ENCODE results near the gene AQP6. TPM values are rescaled to one million over a fixed set of nuclear protein-coding genes. Genes with fewer than 3 reads are reported as not detected.

Gene AQP6
- total and polyA plus RNA-seq, 8 donors: 0.06 to 0.31 (median 0.14) TPM; not detected in 4

DNA sequence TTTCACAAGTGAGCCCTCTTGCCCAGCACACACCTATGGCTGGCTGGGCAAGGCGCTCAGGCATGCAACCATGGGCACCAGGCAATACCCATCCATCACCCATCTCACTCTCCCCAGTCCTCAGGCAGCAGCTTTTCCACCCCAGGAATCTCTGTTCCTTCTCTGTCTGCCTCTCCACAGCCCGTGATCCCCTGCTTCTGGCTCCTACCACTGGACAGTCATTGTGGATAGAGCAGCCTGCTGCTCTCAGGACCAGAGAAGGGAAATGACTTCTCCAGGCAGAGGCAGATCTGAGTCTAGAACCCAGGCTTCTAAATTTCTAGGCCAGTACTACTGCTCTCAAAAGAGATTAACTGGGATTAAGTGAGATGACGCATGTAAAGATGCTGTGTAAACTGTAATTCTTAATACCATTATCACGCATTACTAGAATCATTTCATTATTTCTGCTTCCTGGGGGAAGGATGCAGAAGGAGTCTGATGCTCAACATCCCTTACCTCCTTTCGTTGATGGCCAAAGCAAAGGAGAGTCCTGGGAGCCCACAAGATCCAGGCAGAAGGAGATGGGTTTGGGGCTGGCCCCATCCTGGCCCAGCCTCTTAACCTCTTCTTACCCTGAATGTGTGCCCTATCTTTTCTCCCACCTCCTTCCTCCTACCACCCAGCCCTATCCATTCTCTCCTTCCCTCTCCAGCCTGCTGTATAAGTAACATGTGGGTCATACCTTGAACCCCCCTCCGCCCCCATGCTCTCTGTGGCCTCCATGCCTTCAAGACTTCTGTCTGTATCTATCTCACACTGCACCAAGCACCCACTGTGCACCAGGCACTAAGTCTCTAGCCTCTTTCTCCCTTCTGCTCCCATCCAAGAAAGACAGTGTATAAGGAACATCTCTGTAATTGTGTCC is 15.8 kb upstream of the AQP6 start:
- Histone ChIP-seq H3K4me3 (no peak overlapping the region), H3K27ac (no peak overlapping the region), H3K36me3 (no peaks in the 10 kb centered on the region), H3K9me3 (no peaks in the 10 kb centered on the region), H3K27me3 (peaks cover 0 to 8% (median 0%) of the 10 kb centered on the region in 4 donors), H3K4me1 (no peaks in the 10 kb centered on the region)
- ATAC-seq: no peak
- TF ChIP-seq CTCF (IDR thresholded peaks at IDR 0.05): no peak
- 82 to 94% methylated on average over 6 of the region's 6 CpGs for WGBS, 2 donors
- intact Hi-C loops (cut with DNase I): no loop called here
- peak in 1 of 6 donors; percentile 12 for DNase-seq
- no peak for FAIRE-seq

- no peak for DNase-seq
- intact Hi-C loops (cut with DNase I): no loop called here
- no peak overlapping the region for H3K4me3 ChIP-seq
- no peak for FAIRE-seq
- ATAC-seq: no peak
- peaks cover 0 to 8% (median 0%) of the 10 kb centered on the region in 4 donors for H3K27me3 ChIP-seq
- H3K27ac ChIP-seq: no peak overlapping the region
- peaks cover 0 to under 1% (median 0%) of the 10 kb centered on the region in 3 donors for H3K4me1 ChIP-seq
- no peaks in the 10 kb centered on the region for H3K36me3 ChIP-seq
- no peak for TF ChIP-seq CTCF (IDR thresholded peaks at IDR 0.05)
- H3K9me3 ChIP-seq: no peaks in the 10 kb centered on the region
These were observed 15.2 kb upstream of the AQP6 start for GRCh38 chr12:49957570-49957967.

DNA sequence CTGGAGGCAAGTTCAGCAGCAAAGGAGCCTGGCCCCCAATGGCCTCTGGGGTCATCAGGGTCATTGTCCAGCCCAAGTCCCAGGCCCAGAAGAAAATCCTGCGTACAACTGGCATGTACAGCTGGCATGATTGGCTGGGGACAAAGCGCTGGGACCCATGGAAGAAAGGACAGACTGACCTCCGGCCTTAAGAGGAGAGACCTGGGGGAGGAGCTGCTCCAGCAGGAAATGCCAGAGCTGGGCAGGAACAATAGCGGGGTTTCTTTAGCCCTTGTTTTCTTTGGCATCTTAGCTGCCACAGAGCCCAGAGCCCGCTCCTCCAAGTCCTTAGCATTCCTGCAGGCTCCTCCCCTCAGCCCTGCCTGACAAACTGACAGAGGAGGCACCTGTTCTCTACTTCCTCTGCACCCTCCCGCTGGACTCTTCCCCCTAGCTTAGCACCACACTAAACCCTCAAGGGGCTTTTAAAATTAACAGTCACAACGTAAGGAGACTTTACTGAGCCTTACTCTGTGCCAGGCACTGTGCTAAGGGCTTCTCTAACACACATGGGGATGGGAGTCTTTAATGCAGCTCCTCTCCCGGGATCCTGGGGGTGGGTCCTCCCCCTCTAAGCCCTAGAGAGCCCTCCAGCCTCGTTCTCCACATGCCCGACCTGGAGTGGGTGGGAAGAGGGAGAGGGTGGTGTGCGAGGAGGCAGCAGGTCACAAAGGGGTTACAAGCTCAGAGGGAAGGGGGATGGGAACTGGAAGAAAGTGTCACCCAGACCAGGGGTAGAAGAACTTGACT is 12.9 kb upstream of the AQP6 start:
- DNase-seq (peak in 2 of 6 donors; percentile 30 to 45), ATAC-seq (peak in 3 of 4 donors; percentile 32 to 45 (median 34)), FAIRE-seq (no peak)
- Histone ChIP-seq H3K4me1 (peaks cover 6 to 11% (median 6%) of the 10 kb centered on the region in 3 donors), H3K9me3 (no peaks in the 10 kb centered on the region), H3K27me3 (peaks cover 0 to 8% (median 0%) of the 10 kb centered on the region in 4 donors), H3K27ac (peak overlapping the region in 2 of 4 donors; percentile 12 to 44), H3K36me3 (no peaks in the 10 kb centered on the region), H3K4me3 (no peak overlapping the region)
- WGBS, 2 donors: 37 to 45% methylated on average over 11 of the region's 11 CpGs
- no peak for TF ChIP-seq CTCF (IDR thresholded peaks at IDR 0.05)
- intact Hi-C loops (cut with DNase I): no loop called here

- Histone ChIP-seq H3K36me3 (no peaks in the 10 kb centered on the region), H3K4me1 (peaks cover 6 to 11% (median 6%) of the 10 kb centered on the region in 3 donors), H3K9me3 (no peaks in the 10 kb centered on the region), H3K4me3 (no peak overlapping the region), H3K27ac (peak overlapping the region in 1 of 4 donors; percentile 44), H3K27me3 (peaks cover 0 to 8% (median 0%) of the 10 kb centered on the region in 4 donors)
- FAIRE-seq (no peak), ATAC-seq (no peak), DNase-seq (no peak)
- 44 to 46% methylated on average over 12 to 13 of the region's 13 CpGs for WGBS, 2 donors
- no peak for TF ChIP-seq CTCF (IDR thresholded peaks at IDR 0.05)
- intact Hi-C loops (cut with DNase I): no loop called here
These were observed 12.2 kb upstream of the AQP6 start for GRCh38 chr12:49960474-49961110.
